COR-L47 (cell line): ENCODE results near the gene INPP5A.
"Not testable (repeated sequence)": the region's sequence is repeated elsewhere in the genome, so short reads cannot be mapped to it uniquely, and the experiment has no call there.

Experiments
- DNase-seq: peaks from one replicate; lab custom pipeline; 2025; lab: John Stamatoyannopoulos, UW

INPP5A gene

GRCh38 chr10:132805599-132805998 is 268.0 kb downstream of the INPP5A start:
- DNase-seq = no peak

- no peak for DNase-seq
Observed at GRCh38 chr10:132806110-132806509, 268.5 kb downstream of the INPP5A start.

- no peak for DNase-seq
Observed at GRCh38 chr10:132806561-132807003, 269.0 kb downstream of the INPP5A start.

DNA sequence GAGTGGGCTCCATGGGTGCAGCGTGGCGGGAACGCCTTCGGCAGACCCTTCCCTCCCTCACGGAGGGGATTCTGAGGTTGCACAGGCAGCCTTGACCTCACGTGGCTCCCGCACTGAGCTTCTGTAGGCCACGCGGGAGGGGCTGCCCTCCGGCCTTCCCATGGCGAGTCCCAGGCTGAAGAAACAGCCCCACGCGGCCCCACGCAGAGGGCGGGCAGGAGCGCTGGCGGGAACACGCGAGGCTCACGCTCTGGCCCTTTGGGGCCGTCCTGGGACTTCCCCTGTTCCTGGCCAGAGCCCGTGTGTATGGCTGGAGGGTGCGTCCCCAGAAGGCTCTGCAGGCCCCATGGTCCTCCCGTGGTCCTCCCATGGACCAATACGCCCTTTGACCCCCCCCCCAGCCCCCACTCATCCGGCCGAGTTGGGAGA is 270.0 kb downstream of the INPP5A start:
- no peak for DNase-seq

DNA sequence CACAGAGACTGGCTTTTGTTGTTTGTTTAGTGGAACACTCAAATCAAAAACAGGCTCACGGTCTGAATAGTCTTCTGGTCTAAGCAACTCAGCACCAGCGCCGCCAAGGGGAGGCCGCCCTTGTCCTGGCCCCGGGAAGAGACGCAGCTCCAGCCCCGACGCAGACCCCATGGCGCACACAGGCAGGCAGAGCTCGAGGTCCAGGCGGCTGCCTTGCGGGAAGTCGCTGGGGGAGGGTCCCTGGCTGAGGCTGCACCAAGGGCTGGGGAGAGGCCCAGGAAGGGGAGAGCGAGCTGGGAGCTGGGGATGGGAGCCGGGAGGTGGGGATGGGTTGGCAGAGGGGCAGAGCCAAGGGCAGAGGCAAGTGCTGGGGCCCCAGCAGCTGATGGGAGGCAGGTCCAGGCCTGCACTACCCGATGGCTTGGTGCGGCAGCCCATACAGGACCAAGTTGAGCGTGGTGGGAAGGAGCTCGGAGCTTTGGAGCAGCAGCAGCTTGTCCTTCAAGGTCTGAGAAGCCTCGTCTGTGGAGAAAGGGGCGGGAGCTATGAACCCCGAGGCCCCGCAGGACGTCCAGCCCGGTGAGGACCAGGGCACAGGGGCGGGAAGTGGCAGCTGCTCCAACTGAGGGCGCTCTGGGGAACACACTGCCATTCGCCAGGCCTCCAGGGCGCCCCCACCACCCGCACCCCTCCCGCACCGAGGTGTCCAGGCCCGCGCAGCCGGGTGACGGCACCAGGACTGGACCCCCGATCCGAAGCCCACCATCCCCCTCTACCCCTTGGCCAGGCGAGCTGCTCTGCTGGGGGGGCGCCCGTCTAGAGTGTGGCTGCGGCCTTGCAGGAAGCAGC is 271.0 kb downstream of the INPP5A start:
- no peak for DNase-seq

- DNase-seq = no peak
Observed at GRCh38 chr10:132809232-132810140, 271.9 kb downstream of the INPP5A start.

- no peak for DNase-seq
Observed at GRCh38 chr10:132810141-132810806, 272.7 kb downstream of the INPP5A start.

DNA sequence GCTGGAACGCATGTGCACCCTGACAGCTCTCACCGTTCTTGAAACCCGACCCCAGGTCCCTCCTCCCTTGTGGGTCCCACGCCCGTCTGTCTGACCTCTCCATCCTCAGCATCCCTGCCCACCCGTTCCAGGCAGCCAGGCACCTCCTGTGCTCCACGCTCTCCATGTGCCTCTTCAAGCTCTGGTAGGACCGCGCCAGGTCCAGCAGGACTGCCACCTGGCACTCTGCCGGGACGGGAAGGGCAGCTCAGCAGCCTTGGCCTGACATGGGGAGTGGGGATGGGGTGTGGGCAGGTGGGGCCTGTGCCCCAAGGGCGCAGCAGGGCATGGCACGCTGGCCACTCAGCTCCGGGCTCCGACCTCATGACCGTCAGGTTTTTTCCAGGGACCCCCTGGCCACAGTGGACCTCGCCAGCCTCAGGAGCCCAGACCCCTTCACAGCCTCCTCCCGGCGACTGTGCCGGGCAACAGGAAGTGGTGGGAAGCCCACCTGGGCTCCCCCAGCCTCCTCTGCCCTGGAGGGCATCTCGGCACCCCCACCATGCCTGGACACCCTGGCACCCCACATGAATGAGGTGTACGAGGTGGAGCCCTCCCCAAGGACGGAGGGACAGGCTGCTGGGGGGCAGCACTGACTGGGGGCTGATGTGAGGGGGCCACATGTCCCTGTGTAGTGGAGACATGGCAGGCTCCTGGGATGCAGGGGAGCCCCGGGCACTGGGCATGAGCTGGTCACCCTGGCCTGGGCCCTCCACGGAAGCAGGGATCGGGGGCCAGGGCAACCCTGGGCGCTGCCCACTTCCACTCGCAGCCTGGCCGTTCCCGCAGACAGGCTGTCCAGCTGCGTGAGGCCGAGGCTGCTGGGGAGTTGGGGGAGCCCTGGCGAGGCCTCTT is 273.5 kb downstream of the INPP5A start:
- no peak for DNase-seq

- DNase-seq = no peak
Observed at GRCh38 chr10:132811891-132812481, 274.4 kb downstream of the INPP5A start.

GRCh38 chr10:132812520-132812919 is 274.9 kb downstream of the INPP5A start:
- DNase-seq = no peak

DNA sequence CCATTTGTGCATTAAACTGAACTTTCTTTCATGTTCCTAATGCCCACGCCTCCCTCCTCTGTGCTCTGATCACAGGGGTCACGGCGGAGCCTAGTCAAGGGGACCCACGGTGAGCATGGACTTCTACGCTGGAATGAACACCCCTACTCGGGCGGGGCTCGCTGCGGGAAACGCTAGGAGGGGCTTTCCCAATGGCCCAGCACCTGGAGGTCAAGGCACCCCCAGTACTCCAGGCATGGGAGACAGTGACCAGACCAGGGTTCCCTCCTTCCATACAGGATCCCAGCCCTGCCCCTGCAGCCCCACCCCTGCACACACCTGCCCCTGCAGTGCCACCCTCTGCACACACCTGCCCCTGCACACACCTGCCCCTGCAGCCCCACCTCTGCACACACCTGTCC is 275.4 kb downstream of the INPP5A start:
- no peak for DNase-seq

DNA sequence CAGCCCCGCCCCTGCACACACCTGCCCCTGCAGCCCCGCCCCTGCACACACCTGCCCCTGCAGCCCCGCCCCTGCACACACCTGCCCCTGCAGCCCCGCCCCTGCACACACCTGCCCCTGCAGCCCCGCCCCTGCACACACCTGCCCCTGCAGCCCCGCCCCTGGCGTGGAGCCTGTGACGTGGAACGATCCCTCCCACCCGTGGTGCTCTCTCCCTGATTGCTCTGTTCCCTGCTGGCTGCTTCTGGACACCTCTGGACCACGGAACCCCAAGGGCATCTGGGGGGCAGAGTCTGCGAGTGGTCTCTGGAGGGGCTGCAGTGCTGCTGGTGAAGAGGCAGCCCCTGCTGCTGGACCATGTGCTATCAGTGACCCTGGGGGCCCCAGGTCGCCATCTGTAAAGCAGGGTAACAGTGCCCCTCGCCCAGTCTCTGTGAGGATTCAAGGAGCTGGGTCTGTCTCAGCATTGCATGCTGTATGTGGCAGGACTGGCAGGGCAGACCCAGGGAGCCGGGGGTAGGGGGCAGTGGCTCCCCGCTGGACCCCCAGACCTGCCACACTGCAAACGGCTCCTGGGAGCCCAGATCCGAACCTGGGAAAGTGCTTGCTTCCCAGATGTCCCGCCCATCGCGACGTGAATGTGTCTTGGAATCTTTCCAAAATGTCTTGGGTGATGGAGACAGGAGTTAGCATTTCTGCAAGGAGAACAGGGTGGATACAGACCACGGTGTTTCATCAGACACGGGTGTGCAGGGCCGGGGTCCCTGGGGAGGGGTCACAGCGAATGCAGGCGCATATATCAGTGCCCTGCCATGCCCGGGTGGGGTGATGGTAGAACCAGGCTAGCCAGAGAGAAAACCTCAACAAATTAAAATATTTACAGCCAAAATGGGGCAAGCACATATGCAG is 276.2 kb downstream of the INPP5A start:
- DNase-seq = no peak

DNA sequence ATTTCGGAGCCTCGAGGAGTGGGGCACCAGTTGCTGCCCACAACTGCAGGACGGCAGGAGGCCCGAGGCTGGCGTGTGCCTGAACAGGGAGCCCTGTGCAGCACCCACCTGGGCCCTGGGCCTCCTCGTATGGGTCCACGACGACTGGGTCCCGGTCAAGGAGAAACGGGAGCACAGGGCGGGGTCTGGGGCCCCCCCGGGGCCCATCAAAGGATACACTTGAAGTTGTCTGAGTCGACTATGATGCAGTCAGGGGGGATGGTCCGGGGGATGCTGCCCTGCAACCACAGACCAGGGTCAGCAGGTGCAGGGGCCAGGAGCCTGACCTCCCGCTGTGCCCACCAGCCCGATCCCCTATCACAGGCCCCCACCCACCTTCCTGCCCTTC is 276.9 kb downstream of the INPP5A start:
- DNase-seq = no peak

DNA sequence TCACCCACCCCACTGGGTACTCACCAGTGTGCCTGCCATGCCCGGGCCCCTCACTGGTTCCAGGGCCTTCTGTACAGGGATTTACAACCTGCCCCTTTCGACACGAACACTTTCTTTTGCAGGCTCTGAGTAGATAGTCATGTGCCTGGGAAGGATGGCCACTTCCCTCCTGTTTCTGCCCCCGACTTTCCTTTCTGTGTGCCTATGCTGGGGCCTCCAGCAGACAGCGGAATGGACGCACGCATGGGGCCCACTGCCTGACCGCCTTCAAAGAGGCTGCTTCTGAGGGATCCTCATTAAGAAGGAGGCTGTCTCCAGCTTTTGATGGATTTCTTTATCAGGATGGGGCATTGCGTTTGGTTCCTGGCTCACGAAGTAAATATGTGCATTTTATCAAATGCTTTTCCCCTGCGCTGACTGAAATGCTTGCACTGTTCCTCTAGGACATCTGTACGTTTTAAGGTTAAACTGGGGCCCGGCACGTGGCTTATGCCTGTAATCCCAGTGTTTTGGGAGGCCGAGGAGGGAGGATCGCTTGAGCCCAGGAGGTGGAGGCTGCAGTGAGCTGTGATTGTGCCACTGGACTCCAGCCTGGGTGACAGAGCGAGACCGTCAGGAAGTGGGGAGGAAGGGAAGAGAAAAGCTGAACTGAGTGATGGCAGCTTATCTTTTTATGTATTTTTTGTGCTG is 277.7 kb downstream of the INPP5A start:
- no peak for DNase-seq

DNA sequence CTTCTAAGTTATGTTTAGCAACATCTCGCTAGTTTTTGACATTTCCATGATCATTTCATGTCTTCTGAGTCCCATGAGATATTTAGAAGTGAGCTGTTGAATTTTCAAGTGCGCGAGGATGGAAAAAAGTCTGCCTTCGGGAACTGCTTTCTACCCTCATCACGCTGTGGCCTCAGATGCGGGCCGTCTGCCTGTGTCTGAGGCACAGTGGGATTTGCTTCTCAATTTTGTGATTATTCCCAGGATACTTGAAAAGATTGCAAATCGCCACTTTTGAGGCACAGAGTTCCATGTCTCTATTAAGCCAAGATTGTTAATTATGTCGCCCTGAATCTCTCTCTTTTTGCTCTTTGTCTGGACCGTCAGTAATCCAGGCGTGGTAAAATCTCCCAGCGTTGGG is 279.1 kb downstream of the INPP5A start:
- no peak for DNase-seq

DNA sequence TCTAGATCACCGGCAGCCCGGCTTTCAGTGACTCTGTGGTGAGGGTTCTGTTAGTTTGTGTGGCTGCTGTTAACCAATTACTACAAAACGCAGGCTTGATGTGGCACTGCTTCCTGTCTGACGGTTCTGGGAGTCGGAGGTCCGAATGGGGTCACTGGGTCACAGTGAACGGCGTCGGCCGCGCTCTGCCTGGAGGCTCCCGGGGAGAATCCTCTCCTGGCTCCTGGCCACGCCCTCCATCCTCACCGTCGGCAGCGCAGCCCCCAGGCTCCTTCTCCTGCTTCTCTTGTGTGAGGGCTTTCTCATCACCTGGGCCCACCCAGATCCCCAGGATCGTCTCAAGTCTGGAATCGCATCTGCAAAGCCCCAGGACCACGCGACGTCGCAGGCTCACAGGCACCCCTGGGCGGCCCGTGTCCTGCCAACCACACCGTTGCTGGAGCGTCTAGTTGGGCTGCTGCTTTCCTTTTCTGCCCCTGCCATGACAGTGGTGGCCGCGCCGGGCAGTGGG is 280.2 kb downstream of the INPP5A start:
- DNase-seq = no peak

GRCh38 chr10:132820056-132820455 is 282.5 kb downstream of the INPP5A start:
- DNase-seq = no peak

- DNase-seq = not testable (repeated sequence)
Observed at GRCh38 chr10:132825783-132826523, 288.4 kb downstream of the INPP5A start.
